ENCODE measurements around the gene PCBD1. TPM values are rescaled to one million over a fixed set of nuclear protein-coding genes. Genes with fewer than 3 reads are reported as not detected.

Gene PCBD1
- polyA plus RNA-seq, 3 donors: 18.0 to 28.3 (median 21.3) TPM

GRCh38 chr10:70892631-70893030 is 4.3 kb upstream of the PCBD1 start:
- H3K4me2 ChIP-seq (replicated peaks; ENCODE audit: extremely low read depth, low read length, poor library complexity, severe bottlenecking): no peak overlapping the region
- no peaks in the 10 kb centered on the region for H3K9me3 ChIP-seq (replicated peaks in 1 of 2; ENCODE audit: control insufficient read depth in 1 of 2, insufficient read depth in 1 of 2, low read length in 2 of 2)
- no peak overlapping the region for H3K4me3 Mint-ChIP-seq
- no peaks in the 10 kb centered on the region for H3K36me3 Mint-ChIP-seq
- H3K27me3 ChIP-seq (ENCODE audit: control insufficient read depth in 2 of 2, insufficient read depth in 2 of 2, low read length in 2 of 2): no peaks in the 10 kb centered on the region
- no peak overlapping the region for H2AFZ ChIP-seq (ENCODE audit: insufficient read depth, low read depth, low read length, poor library complexity, severe bottlenecking)
- H3K4me1 Mint-ChIP-seq: peaks cover 8% of the 10 kb centered on the region
- no peak for DNase-seq
- 92% methylated on average over 3 of the region's 4 CpGs for WGBS (ENCODE audit: insufficient coverage)
- intact Hi-C loops (cut with micrococcal nuclease): no loop called here
- H3K79me2 ChIP-seq (ENCODE audit: insufficient read depth, low read length): no peaks in the 10 kb centered on the region
- peaks cover 7 to 11% of the 10 kb centered on the region in 2 donors for H3K4me1 ChIP-seq (ENCODE audit: control insufficient read depth in 1 of 2, insufficient read depth in 2 of 2, low read length in 2 of 2)
- peaks cover 2 to 4% (median 3%) of the 10 kb centered on the region in 3 donors for H3K27me3 Mint-ChIP-seq (ENCODE audit: low read depth in 3 of 3)
- no peak for TF ChIP-seq CTCF (IDR thresholded peaks at IDR 0.05)
- H4K20me1 ChIP-seq (ENCODE audit: insufficient read depth, low read length): peaks cover under 1% of the 10 kb centered on the region
- H3K36me3 ChIP-seq (replicated peaks in 1 of 2; ENCODE audit: control insufficient read depth in 1 of 2, insufficient read depth in 2 of 2, low read length in 2 of 2): no peaks in the 10 kb centered on the region
- H3K9ac ChIP-seq (ENCODE audit: insufficient read depth, low read length, poor library complexity, severe bottlenecking): no peak overlapping the region
- H3K4me3 ChIP-seq (replicated peaks in 1 of 3; ENCODE audit: low read depth in 2 of 3, low read length in 3 of 3): no peak overlapping the region
- H3K9me3 Mint-ChIP-seq: peaks cover 0 to 3% (median 0%) of the 10 kb centered on the region in 7 donors
- no peak overlapping the region for H3K27ac ChIP-seq (ENCODE audit: low read depth in 1 of 2, low read length in 2 of 2)
- no peak overlapping the region for H3K27ac Mint-ChIP-seq

GRCh38 chr10:70891627-70892026 is 3.3 kb upstream of the PCBD1 start:
- Histone ChIP-seq H3K27ac (ENCODE audit: low read depth in 1 of 2, low read length in 2 of 2) (no peak overlapping the region), H3K4me1 (ENCODE audit: control insufficient read depth in 1 of 2, insufficient read depth in 2 of 2, low read length in 2 of 2) (peaks cover 12 to 16% of the 10 kb centered on the region in 2 donors), H3K4me2 (replicated peaks; ENCODE audit: extremely low read depth, low read length, poor library complexity, severe bottlenecking) (no peak overlapping the region), H3K27me3 (ENCODE audit: control insufficient read depth in 2 of 2, insufficient read depth in 2 of 2, low read length in 2 of 2) (no peaks in the 10 kb centered on the region), H3K9ac (ENCODE audit: insufficient read depth, low read length, poor library complexity, severe bottlenecking) (no peak overlapping the region), H2AFZ (ENCODE audit: insufficient read depth, low read depth, low read length, poor library complexity, severe bottlenecking) (no peak overlapping the region), H3K4me3 (replicated peaks in 1 of 3; ENCODE audit: low read depth in 2 of 3, low read length in 3 of 3) (no peak overlapping the region), H3K36me3 (replicated peaks in 1 of 2; ENCODE audit: control insufficient read depth in 1 of 2, insufficient read depth in 2 of 2, low read length in 2 of 2) (no peaks in the 10 kb centered on the region), H3K9me3 (replicated peaks in 1 of 2; ENCODE audit: control insufficient read depth in 1 of 2, insufficient read depth in 1 of 2, low read length in 2 of 2) (no peaks in the 10 kb centered on the region), H3K79me2 (ENCODE audit: insufficient read depth, low read length) (no peaks in the 10 kb centered on the region), H4K20me1 (ENCODE audit: insufficient read depth, low read length) (peaks cover 6% of the 10 kb centered on the region)
- no peak overlapping the region for H3K4me3 Mint-ChIP-seq
- WGBS (ENCODE audit: insufficient coverage): no CpG with 5 or more reads among the region's 1 CpG
- H3K27ac Mint-ChIP-seq: no peak overlapping the region
- intact Hi-C loops (cut with micrococcal nuclease): no loop called here
- DNase-seq: no peak
- no peaks in the 10 kb centered on the region for H3K36me3 Mint-ChIP-seq
- H3K9me3 Mint-ChIP-seq: peaks cover 0 to 2% (median 0%) of the 10 kb centered on the region in 7 donors
- no peak for TF ChIP-seq CTCF (IDR thresholded peaks at IDR 0.05)
- peaks cover 2 to 3% (median 3%) of the 10 kb centered on the region in 3 donors for H3K27me3 Mint-ChIP-seq (ENCODE audit: low read depth in 3 of 3)
- H3K4me1 Mint-ChIP-seq: peaks cover 18% of the 10 kb centered on the region
